ENCODE data around the gene TBL1X. TPM values are rescaled to one million over a fixed set of nuclear protein-coding genes. Genes with fewer than 3 reads are reported as not detected.

Gene TBL1X
- total RNA-seq, 1 donor from 2014 or later = 26.4 TPM

- no peaks in the 10 kb centered on the region for H3K36me3 ChIP-seq (ENCODE audit: insufficient read depth, low read length)
- H3K27ac ChIP-seq (ENCODE audit: low read depth, low read length) = no peak within 1 kb of the TSS
- Mint-ChIP-seq H3K4me3 (ENCODE audit: unreplicated experiment) (peak within 1 kb of the TSS; percentile 91), H3K36me3 (ENCODE audit: low read depth, unreplicated experiment) (no peaks in the 10 kb centered on the region), H3K4me1 (ENCODE audit: low read depth, unreplicated experiment) (peaks cover 13% of the 10 kb centered on the region), H3K27ac (ENCODE audit: unreplicated experiment) (peak within 1 kb of the TSS; percentile 34), H3K27me3 (ENCODE audit: low read depth, unreplicated experiment) (no peaks in the 10 kb centered on the region), H3K9me3 (ENCODE audit: unreplicated experiment) (no peaks in the 10 kb centered on the region)
- peaks cover 17% of the 10 kb centered on the region for H3K27me3 ChIP-seq (ENCODE audit: insufficient read depth, low read length)
- no peak for FAIRE-seq
- no peak for DNase-seq (ENCODE audit: low read depth)
- H3K79me2 ChIP-seq (ENCODE audit: insufficient read depth, low read length) = no peaks in the 10 kb centered on the region
- TF ChIP-seq, protein P1, sequence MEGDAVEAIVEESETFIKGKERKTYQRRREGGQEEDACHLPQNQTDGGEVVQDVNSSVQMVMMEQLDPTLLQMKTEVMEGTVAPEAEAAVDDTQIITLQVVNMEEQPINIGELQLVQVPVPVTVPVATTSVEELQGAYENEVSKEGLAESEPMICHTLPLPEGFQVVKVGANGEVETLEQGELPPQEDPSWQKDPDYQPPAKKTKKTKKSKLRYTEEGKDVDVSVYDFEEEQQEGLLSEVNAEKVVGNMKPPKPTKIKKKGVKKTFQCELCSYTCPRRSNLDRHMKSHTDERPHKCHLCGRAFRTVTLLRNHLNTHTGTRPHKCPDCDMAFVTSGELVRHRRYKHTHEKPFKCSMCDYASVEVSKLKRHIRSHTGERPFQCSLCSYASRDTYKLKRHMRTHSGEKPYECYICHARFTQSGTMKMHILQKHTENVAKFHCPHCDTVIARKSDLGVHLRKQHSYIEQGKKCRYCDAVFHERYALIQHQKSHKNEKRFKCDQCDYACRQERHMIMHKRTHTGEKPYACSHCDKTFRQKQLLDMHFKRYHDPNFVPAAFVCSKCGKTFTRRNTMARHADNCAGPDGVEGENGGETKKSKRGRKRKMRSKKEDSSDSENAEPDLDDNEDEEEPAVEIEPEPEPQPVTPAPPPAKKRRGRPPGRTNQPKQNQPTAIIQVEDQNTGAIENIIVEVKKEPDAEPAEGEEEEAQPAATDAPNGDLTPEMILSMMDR (IDR thresholded peaks at IDR 0.05; ENCODE audit: insufficient read depth, low read depth, low read length) = no peak
- no peak for TF ChIP-seq EZH2 (IDR thresholded peaks at IDR 0.05; ENCODE audit: insufficient read depth, low read length)
- H3K4me2 ChIP-seq (ENCODE audit: low read length) = peak within 1 kb of the TSS; percentile 72
- peak within 1 kb of the TSS; percentile 17 for H3K4me3 ChIP-seq (ENCODE audit: insufficient read depth, low read depth, low read length)
- H3K4me1 ChIP-seq (ENCODE audit: insufficient read depth, low read length) = no peaks in the 10 kb centered on the region
- no peak within 1 kb of the TSS for H3K9ac ChIP-seq (ENCODE audit: low read length)
- H4K20me1 ChIP-seq (ENCODE audit: insufficient read depth, low read length) = no peaks in the 10 kb centered on the region
- no peaks in the 10 kb centered on the region for H3K9me3 ChIP-seq (ENCODE audit: insufficient read depth, low read depth, low read length)
- peak within 1 kb of the TSS; percentile 52 for H2AFZ ChIP-seq (ENCODE audit: low read depth, low read length)
Measured at GRCh38 chrX:9785944-9786797, 321.3 kb downstream of the TBL1X start, which contains the start of gene SHROOM2. Gene SHROOM2 (plus strand): TSS chrX:9786429. CDS start chrX:9786546, 117 bp downstream.

- DNase-seq (ENCODE audit: low read depth) = no peak
- H3K27me3 ChIP-seq (ENCODE audit: insufficient read depth, low read length) = peaks cover 17% of the 10 kb centered on the region
- H4K20me1 ChIP-seq (ENCODE audit: insufficient read depth, low read length) = no peaks in the 10 kb centered on the region
- H3K36me3 Mint-ChIP-seq (ENCODE audit: low read depth, unreplicated experiment) = no peaks in the 10 kb centered on the region
- H3K4me1 ChIP-seq (ENCODE audit: insufficient read depth, low read length) = no peaks in the 10 kb centered on the region
- H3K4me1 Mint-ChIP-seq (ENCODE audit: low read depth, unreplicated experiment) = peaks cover 13% of the 10 kb centered on the region
- no peak for FAIRE-seq
- no peaks in the 10 kb centered on the region for H3K36me3 ChIP-seq (ENCODE audit: insufficient read depth, low read length)
- H3K79me2 ChIP-seq (ENCODE audit: insufficient read depth, low read length) = no peaks in the 10 kb centered on the region
- H3K27ac Mint-ChIP-seq (ENCODE audit: unreplicated experiment) = peak overlapping the region; percentile 69
- H3K27ac ChIP-seq (ENCODE audit: low read depth, low read length) = no peak overlapping the region
- H3K27me3 Mint-ChIP-seq (ENCODE audit: low read depth, unreplicated experiment) = no peaks in the 10 kb centered on the region
- no peaks in the 10 kb centered on the region for H3K9me3 ChIP-seq (ENCODE audit: insufficient read depth, low read depth, low read length)
- H3K4me2 ChIP-seq (ENCODE audit: low read length) = peak overlapping the region; percentile 72
- H3K4me3 Mint-ChIP-seq (ENCODE audit: unreplicated experiment) = peak overlapping the region; percentile 91
- H3K9me3 Mint-ChIP-seq (ENCODE audit: unreplicated experiment) = no peaks in the 10 kb centered on the region
- no peak overlapping the region for H3K9ac ChIP-seq (ENCODE audit: low read length)
- H3K4me3 ChIP-seq (ENCODE audit: insufficient read depth, low read depth, low read length) = peak overlapping the region; percentile 17
- peak overlapping the region; percentile 52 for H2AFZ ChIP-seq (ENCODE audit: low read depth, low read length)
- TF ChIP-seq EZH2 (IDR thresholded peaks at IDR 0.05; ENCODE audit: insufficient read depth, low read length) = no peak
- TF ChIP-seq, protein P1 (IDR thresholded peaks at IDR 0.05; ENCODE audit: insufficient read depth, low read depth, low read length) = no peak
Measured at GRCh38 chrX:9786798-9787635, 322.2 kb downstream of the TBL1X start.

All from astrocyte (in vitro differentiated cells and primary cell).